ENCODE data around the gene TTC28.

- no peak for TF ChIP-seq POLR2A (IDR thresholded peaks at IDR 0.05)
- no peak for TF ChIP-seq CTCF (IDR thresholded peaks at IDR 0.05)
Measured at GRCh38 chr22:28560046-28560742, 119.4 kb downstream of the TTC28 start.

Data from gastroesophageal sphincter (tissue), 3 donors.